ENCODE measurements around the gene SLC5A6. TPM values are rescaled to one million over a fixed set of nuclear protein-coding genes. Genes with fewer than 3 reads are reported as not detected.

The SLC5A6 gene
- polyA plus RNA-seq, 1 donor (not counting 4 experiments of a cell fraction or from before 2014, with no cell fraction given): 60.4 TPM

GRCh38 chr2:27171351-27171848 is 40.7 kb downstream of the SLC5A6 start:
- FAIRE-seq (no peak), DNase-seq (ENCODE audit: low read depth, low spot score) (no peak)
- dilution Hi-C loops (cut with MboI; ENCODE audit: extremely low pct_ligation_motif_present, low sequenced_read_pairs): no loop called here
- no peaks in the 10 kb centered on the region for H3K36me3 ChIP-seq (ENCODE audit: control insufficient read depth in 2 of 2, extremely low read depth in 1 of 2, insufficient read depth in 2 of 2, low read length in 2 of 2)
- peaks cover 21% of the 10 kb centered on the region for H3K27me3 ChIP-seq (ENCODE audit: control insufficient read depth, extremely low read depth, insufficient read depth, low read length)
- no peaks in the 10 kb centered on the region for H3K4me1 ChIP-seq (ENCODE audit: control insufficient read depth, extremely low read depth, insufficient read depth, low read length)
- H2AFZ ChIP-seq (ENCODE audit: control insufficient read depth, low read length): no peak overlapping the region
- no peaks in the 10 kb centered on the region for H3K9me1 ChIP-seq (ENCODE audit: control insufficient read depth, extremely low read depth, insufficient read depth, low read length)
- no peak overlapping the region for H3K4me2 ChIP-seq (ENCODE audit: control insufficient read depth, extremely low read depth, insufficient read depth, low read depth, low read length)
- TF ChIP-seq CTCF (optimal IDR thresholded peaks at IDR 0.05 in 1 of 3, IDR thresholded peaks at IDR 0.05 in 1 of 3, conservative IDR thresholded peaks at IDR 0.05 in 1 of 3; ENCODE audit: extremely low read depth in 1 of 3, insufficient read depth in 2 of 3, low read length in 3 of 3) (no peak), EZH2 (IDR thresholded peaks at IDR 0.05; ENCODE audit: low read length) (no peak)
- no peaks in the 10 kb centered on the region for H3K79me2 ChIP-seq (ENCODE audit: control insufficient read depth, insufficient read depth, low read length)
- no peak overlapping the region for H3K27ac ChIP-seq (ENCODE audit: control insufficient read depth, insufficient read depth, low read length)
- H3K9ac ChIP-seq (ENCODE audit: control insufficient read depth, extremely low read depth, insufficient read depth, low read length): no peak overlapping the region
- H4K20me1 ChIP-seq (ENCODE audit: control insufficient read depth, extremely low read depth, insufficient read depth, low read length): no peaks in the 10 kb centered on the region
- no peaks in the 10 kb centered on the region for H3K9me3 ChIP-seq (ENCODE audit: control insufficient read depth, low read depth, low read length)
- H3K4me3 ChIP-seq (ENCODE audit: control insufficient read depth in 2 of 3, extremely low read depth in 1 of 3, insufficient read depth in 2 of 3, low read depth in 1 of 3, low read length in 3 of 3): no peak overlapping the region

- FAIRE-seq (no peak), DNase-seq (ENCODE audit: low read depth, low spot score) (no peak)
- no peaks in the 10 kb centered on the region for H4K20me1 ChIP-seq (ENCODE audit: control insufficient read depth, extremely low read depth, insufficient read depth, low read length)
- no peak overlapping the region for H3K27ac ChIP-seq (ENCODE audit: control insufficient read depth, insufficient read depth, low read length)
- H2AFZ ChIP-seq (ENCODE audit: control insufficient read depth, low read length): no peak overlapping the region
- H3K4me1 ChIP-seq (ENCODE audit: control insufficient read depth, extremely low read depth, insufficient read depth, low read length): no peaks in the 10 kb centered on the region
- no peak overlapping the region for H3K4me2 ChIP-seq (ENCODE audit: control insufficient read depth, extremely low read depth, insufficient read depth, low read depth, low read length)
- H3K27me3 ChIP-seq (ENCODE audit: control insufficient read depth, extremely low read depth, insufficient read depth, low read length): peaks cover 21% of the 10 kb centered on the region
- H3K36me3 ChIP-seq (ENCODE audit: control insufficient read depth in 2 of 2, extremely low read depth in 1 of 2, insufficient read depth in 2 of 2, low read length in 2 of 2): no peaks in the 10 kb centered on the region
- no peaks in the 10 kb centered on the region for H3K9me3 ChIP-seq (ENCODE audit: control insufficient read depth, low read depth, low read length)
- no peaks in the 10 kb centered on the region for H3K9me1 ChIP-seq (ENCODE audit: control insufficient read depth, extremely low read depth, insufficient read depth, low read length)
- no peaks in the 10 kb centered on the region for H3K79me2 ChIP-seq (ENCODE audit: control insufficient read depth, insufficient read depth, low read length)
- H3K4me3 ChIP-seq (ENCODE audit: control insufficient read depth in 2 of 3, extremely low read depth in 1 of 3, insufficient read depth in 2 of 3, low read depth in 1 of 3, low read length in 3 of 3): no peak overlapping the region
- no peak overlapping the region for H3K9ac ChIP-seq (ENCODE audit: control insufficient read depth, extremely low read depth, insufficient read depth, low read length)
- dilution Hi-C loops (cut with MboI; ENCODE audit: extremely low pct_ligation_motif_present, low sequenced_read_pairs): no loop called here
- TF ChIP-seq EZH2 (IDR thresholded peaks at IDR 0.05; ENCODE audit: low read length): no peak
- TF ChIP-seq CTCF (optimal IDR thresholded peaks at IDR 0.05 in 1 of 3, IDR thresholded peaks at IDR 0.05 in 1 of 3, conservative IDR thresholded peaks at IDR 0.05 in 1 of 3; ENCODE audit: extremely low read depth in 1 of 3, insufficient read depth in 2 of 3, low read length in 3 of 3): no peak
Observed at GRCh38 chr2:27170581-27171337, 41.3 kb downstream of the SLC5A6 start.

All from keratinocyte (primary cell).